ENCODE results near the gene ULK1. TPM values are rescaled to one million over a fixed set of nuclear protein-coding genes. Genes with fewer than 3 reads are reported as not detected.

The ULK1 gene
- total and polyA plus RNA-seq, 3 donors from 2014 or later: 29.2 to 53.5 (median 49.9) TPM

- no peak overlapping the region for H3K4me3 ChIP-seq
- H3K27ac ChIP-seq: peak overlapping the region in 1 of 2 donors; percentile 68
- TF ChIP-seq CTCF (IDR thresholded peaks at IDR 0.05): no peak
- no peak for TF ChIP-seq POLR2A (IDR thresholded peaks at IDR 0.05)
- intact Hi-C loops (cut with DNase I; ENCODE audit: low total_unique reads): no loop called here
- H3K9me3 ChIP-seq: no peaks in the 10 kb centered on the region
- WGBS, 2 donors: 94 to 95% methylated on average over 5 to 10 of the region's 14 CpGs
- H3K36me3 ChIP-seq (ENCODE audit: low read depth, missing control alignments): no peaks in the 10 kb centered on the region
- H3K27me3 ChIP-seq: no peaks in the 10 kb centered on the region
- peaks cover 17% of the 10 kb centered on the region for H3K4me1 ChIP-seq
- DNase-seq: no peak
Measured at GRCh38 chr12:131920157-131920508, 25.7 kb downstream of the ULK1 start.

GRCh38 chr12:131920902-131921840 is 26.7 kb downstream of the ULK1 start:
- Histone ChIP-seq H3K27me3 (no peaks in the 10 kb centered on the region), H3K27ac (peak overlapping the region in 1 of 2 donors; percentile 68), H3K9me3 (no peaks in the 10 kb centered on the region), H3K4me3 (no peak overlapping the region), H3K36me3 (ENCODE audit: low read depth, missing control alignments) (no peaks in the 10 kb centered on the region), H3K4me1 (peaks cover 17% of the 10 kb centered on the region)
- DNase-seq: no peak
- intact Hi-C loops (cut with DNase I; ENCODE audit: low total_unique reads): no loop called here
- WGBS, 2 donors: 67 to 87% methylated on average over 6 to 31 of the region's 35 CpGs
- TF ChIP-seq CTCF (IDR thresholded peaks at IDR 0.05): no peak
- TF ChIP-seq POLR2A (IDR thresholded peaks at IDR 0.05): no peak

- peak; percentile 54 for DNase-seq
- Histone ChIP-seq H3K27ac (peak overlapping the region in 1 of 2 donors; percentile 68), H3K4me3 (no peak overlapping the region), H3K36me3 (ENCODE audit: low read depth, missing control alignments) (no peaks in the 10 kb centered on the region), H3K9me3 (no peaks in the 10 kb centered on the region), H3K4me1 (peaks cover 17% of the 10 kb centered on the region), H3K27me3 (no peaks in the 10 kb centered on the region)
- WGBS, 2 donors: 47 to 59% methylated on average over 28 to 29 of the region's 29 CpGs
- TF ChIP-seq CTCF (IDR thresholded peaks at IDR 0.05) (no peak), POLR2A (IDR thresholded peaks at IDR 0.05) (no peak)
- intact Hi-C loops (cut with DNase I; ENCODE audit: low total_unique reads): no loop called here
Measured at GRCh38 chr12:131921866-131922769, 27.7 kb downstream of the ULK1 start.

- 89 to 91% methylated on average over 13 of the region's 13 CpGs for WGBS, 2 donors
- no peak for DNase-seq
Measured at GRCh38 chr12:131922772-131923171, 28.4 kb downstream of the ULK1 start.

More at GRCh38 chr12:131922772-131923171, 28.4 kb downstream of the ULK1 start:
- no peak overlapping the region for H3K4me3 ChIP-seq
- H3K9me3 ChIP-seq: no peaks in the 10 kb centered on the region
- intact Hi-C loops (cut with DNase I; ENCODE audit: low total_unique reads): no loop called here
- H3K27me3 ChIP-seq: no peaks in the 10 kb centered on the region
- TF ChIP-seq POLR2A (IDR thresholded peaks at IDR 0.05) (no peak), CTCF (IDR thresholded peaks at IDR 0.05) (no peak)
- H3K27ac ChIP-seq: peak overlapping the region in 1 of 2 donors; percentile 68
- no peaks in the 10 kb centered on the region for H3K36me3 ChIP-seq (ENCODE audit: low read depth, missing control alignments)
- peaks cover 17% of the 10 kb centered on the region for H3K4me1 ChIP-seq
